ENCODE measurements around the gene PFKP.

PFKP gene

GRCh38 chr10:3074145-3074665 is 6.9 kb downstream of the PFKP start (continued):
- no peak for TF ChIP-seq ZNF555 (tag by site-specific recombination; conservative IDR thresholded peaks at IDR 0.05)

- no peak overlapping the region for H3K4me3 ChIP-seq (ENCODE audit: low read depth, low read length)
- H3K36me3 ChIP-seq (ENCODE audit: control insufficient read depth in 2 of 2, insufficient read depth in 1 of 2, low read length in 2 of 2) = peaks cover 13 to 25% of the 10 kb centered on the region in 2 experiments
- CTCF ChIA-PET = interaction anchor here (1.6 kb wide), 1 partner anchor 31 kb away, joined by 5 read pairs; no protein-coding TSS in a partner anchor
- no peak for TF ChIP-seq ZNF146 (tag by site-specific recombination; IDR thresholded peaks at IDR 0.05)
- TF ChIP-seq KLF8 (tag by site-specific recombination; IDR thresholded peaks at IDR 0.05) = no peak
- no peak for TF ChIP-seq SCRT2 (tag by site-specific recombination; IDR thresholded peaks at IDR 0.05)
- no peak for TF ChIP-seq ZNF426 (tag by site-specific recombination; IDR thresholded peaks at IDR 0.05)
- no peak for TF ChIP-seq ZFP41 (tag by site-specific recombination; IDR thresholded peaks at IDR 0.05; ENCODE audit: borderline replicate concordance)
- TF ChIP-seq TRIM28 (IDR thresholded peaks at IDR 0.05; ENCODE audit: borderline replicate concordance, low read length) = no peak
- no peak for TF ChIP-seq ZNF157 (tag by site-specific recombination; IDR thresholded peaks at IDR 0.05)
- no peak for TF ChIP-seq ZNF677 (tag by site-specific recombination; IDR thresholded peaks at IDR 0.05)
- TF ChIP-seq ZNF792 (tag by site-specific recombination; IDR thresholded peaks at IDR 0.05) = no peak
- no peak for TF ChIP-seq ZNF221 (tag by site-specific recombination; IDR thresholded peaks at IDR 0.05; ENCODE audit: borderline replicate concordance)
- no peak for TF ChIP-seq ZNF837 (tag by site-specific recombination; IDR thresholded peaks at IDR 0.05)
- no peak for TF ChIP-seq ZNF488 (tag by site-specific recombination; IDR thresholded peaks at IDR 0.05)
- TF ChIP-seq ZBTB1 (tag by site-specific recombination; IDR thresholded peaks at IDR 0.05) = no peak
- no peak for TF ChIP-seq BCL11B (tag by site-specific recombination; IDR thresholded peaks at IDR 0.05; ENCODE audit: low read depth)
- TF ChIP-seq ZSCAN30 (tag by site-specific recombination; IDR thresholded peaks at IDR 0.05) = no peak
- TF ChIP-seq SETDB1 (IDR thresholded peaks at IDR 0.05; ENCODE audit: insufficient read length, low read length) = no peak
- no peak for TF ChIP-seq ZNF398 (tag by site-specific recombination; IDR thresholded peaks at IDR 0.05)
- TF ChIP-seq ZNF391 (tag by site-specific recombination; IDR thresholded peaks at IDR 0.05; ENCODE audit: borderline replicate concordance, low read depth) = no peak
- TF ChIP-seq ZNF148 (tag by site-specific recombination; IDR thresholded peaks at IDR 0.05; ENCODE audit: borderline replicate concordance) = no peak
- no peaks in the 10 kb centered on the region for H3K9me3 ChIP-seq (ENCODE audit: control insufficient read depth, insufficient read depth, low read depth, low read length)
- POLR2A ChIA-PET = no interaction called here
- no peak overlapping the region for H3K27ac ChIP-seq (ENCODE audit: extremely low read depth, low read depth, low read length)
- H3K4me1 ChIP-seq (ENCODE audit: control insufficient read depth, insufficient read depth, low read length) = peaks cover 10% of the 10 kb centered on the region
These were observed 7.7 kb downstream of the PFKP start for GRCh38 chr10:3074985-3075600.

Data from HEK293 (cell line).